Ramos (cell line): ENCODE data around the gene BICD2.
"Not testable (repeated sequence)": the region's sequence is repeated elsewhere in the genome, so short reads cannot be mapped to it uniquely, and the experiment has no call there.

Source experiments
- in situ Hi-C: fragments of 300-500 bp; cut with MboI; formaldehyde crosslinking; loops from one replicate; pipeline ENCODE4 v1.14.3; 2022; ENCODE audit warnings: low sequenced_read_pairs; ENCODE audit not compliant: unreplicated experiment

The BICD2 gene

DNA sequence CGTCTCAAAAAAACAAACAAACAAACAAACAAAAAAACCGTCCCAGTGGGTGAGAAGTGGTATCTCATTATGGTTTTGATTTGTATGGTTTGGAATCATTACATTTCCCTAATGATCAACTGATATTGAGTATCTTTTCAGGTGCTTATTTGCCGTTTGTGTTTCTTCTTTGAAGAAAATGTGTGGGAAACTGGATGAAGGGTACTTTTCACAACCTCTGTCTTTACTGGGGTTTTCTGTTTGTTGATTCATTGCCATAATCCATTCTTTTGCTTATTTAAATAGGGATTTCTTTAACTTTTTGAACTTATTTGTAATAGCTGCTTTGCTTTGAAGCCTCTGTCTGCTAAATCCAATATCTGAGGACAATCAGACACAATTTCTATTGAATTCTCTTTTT, 9.2 kb upstream of the BICD2 start:
- in situ Hi-C loops, result no loop called here

DNA sequence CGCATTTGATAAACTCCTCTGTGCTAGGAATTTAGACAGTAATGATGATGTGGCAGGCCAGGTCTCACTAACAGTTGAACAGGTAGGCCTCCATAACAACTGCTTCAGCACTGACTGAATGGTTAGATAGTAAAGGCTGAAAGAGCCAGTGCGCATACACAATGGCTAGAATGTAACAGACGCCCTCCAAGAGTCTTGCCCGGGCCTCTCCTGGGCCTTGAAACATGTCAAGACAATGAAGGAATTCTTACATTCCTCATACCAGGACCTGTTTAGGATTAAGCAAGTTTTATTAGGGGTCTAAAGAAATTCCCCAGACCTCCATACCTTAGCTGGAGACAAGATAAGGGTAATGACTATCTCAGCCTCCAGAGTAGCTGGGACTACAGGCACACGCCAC, 6.7 kb upstream of the BICD2 start:
- in situ Hi-C loops, result no loop called here

DNA sequence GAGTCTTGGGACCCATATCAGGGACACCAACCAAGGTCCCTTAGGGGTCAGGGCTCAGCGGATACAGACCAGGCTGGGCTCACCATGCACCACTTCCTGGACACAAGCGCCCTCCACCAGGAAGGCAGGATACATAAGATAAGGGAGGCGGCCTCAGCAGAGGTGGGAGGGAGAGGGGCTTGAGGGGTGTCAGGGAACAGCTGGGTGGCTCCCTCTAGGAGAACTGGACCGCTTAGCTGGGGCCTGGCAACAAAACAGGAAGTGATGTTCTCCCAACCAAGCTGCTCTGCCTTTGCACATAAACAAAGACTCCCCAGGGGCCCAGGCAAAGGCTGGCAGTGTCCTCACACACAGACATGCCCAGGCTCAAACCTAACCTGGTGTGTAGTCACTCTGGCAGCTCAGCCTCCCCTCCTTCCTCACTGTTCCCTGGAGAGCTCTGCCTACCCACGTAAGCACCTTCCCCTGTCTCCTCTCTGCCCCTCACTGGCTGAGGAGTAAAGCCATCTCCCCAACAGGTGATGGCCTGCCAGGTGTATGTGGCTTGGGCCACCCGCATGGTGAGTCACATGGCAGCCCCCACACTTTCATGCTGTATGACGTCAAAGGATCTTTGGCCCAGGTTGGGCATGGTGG, 5.8 kb upstream of the BICD2 start:
- in situ Hi-C loops, result no loop called here

DNA sequence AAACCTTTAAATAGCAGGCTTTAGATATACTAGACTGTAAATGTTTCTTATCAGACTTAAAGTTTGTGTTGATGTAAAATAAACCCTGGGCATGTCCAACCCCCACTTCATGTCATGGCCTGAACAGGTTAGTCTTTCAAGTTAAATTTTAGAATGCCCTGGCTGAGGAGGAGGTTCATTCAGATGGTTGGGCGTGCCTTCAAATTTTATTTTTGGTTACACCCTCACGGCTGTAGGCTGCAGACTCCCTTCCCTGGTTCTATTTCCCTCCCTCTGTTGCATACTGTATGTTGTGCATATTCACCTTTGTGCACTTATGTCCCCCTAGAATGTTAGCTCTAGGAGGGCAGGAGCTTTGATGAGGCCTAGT, 5.3 kb upstream of the BICD2 start:
- in situ Hi-C loops, result no loop called here

DNA sequence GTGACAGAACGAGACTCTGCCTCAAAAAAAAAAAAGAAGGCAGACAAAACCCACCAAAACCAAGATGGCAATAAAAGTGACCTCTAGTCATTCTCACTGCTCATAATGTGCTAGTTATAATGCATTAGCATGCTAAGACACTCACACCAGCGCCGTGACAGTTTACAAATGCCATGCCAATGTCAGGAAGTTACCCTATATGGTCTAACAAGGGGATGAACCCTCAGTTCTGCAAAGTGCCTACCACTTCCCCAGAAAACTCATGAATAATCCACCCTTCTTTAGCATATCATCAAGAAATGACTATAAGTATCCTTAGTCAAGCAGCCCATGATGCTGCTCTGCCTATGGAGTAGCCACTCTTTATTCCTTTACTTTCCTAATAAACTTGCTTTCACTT, 4.7 kb upstream of the BICD2 start:
- in situ Hi-C loops, result no loop called here

DNA sequence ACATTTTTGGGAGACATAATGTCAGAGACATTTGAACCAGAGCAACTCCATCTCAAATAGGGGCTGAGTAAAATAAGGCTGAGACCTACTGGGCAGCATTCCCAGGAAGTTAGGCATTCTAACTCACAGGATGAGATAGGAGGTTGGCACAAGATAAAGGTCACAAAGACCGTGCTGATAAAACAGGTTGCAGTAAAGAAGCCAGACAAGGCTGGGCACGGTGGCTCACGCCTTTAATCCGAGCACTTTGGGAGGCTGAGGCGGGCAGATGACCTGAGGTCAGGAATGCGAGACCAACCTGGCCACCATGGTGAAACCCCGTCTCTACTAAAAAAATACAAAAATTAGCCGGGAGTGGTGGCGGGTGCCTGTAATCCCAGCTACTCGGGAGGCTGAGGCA, 4.2 kb upstream of the BICD2 start:
- in situ Hi-C loops, result not testable (repeated sequence)

DNA sequence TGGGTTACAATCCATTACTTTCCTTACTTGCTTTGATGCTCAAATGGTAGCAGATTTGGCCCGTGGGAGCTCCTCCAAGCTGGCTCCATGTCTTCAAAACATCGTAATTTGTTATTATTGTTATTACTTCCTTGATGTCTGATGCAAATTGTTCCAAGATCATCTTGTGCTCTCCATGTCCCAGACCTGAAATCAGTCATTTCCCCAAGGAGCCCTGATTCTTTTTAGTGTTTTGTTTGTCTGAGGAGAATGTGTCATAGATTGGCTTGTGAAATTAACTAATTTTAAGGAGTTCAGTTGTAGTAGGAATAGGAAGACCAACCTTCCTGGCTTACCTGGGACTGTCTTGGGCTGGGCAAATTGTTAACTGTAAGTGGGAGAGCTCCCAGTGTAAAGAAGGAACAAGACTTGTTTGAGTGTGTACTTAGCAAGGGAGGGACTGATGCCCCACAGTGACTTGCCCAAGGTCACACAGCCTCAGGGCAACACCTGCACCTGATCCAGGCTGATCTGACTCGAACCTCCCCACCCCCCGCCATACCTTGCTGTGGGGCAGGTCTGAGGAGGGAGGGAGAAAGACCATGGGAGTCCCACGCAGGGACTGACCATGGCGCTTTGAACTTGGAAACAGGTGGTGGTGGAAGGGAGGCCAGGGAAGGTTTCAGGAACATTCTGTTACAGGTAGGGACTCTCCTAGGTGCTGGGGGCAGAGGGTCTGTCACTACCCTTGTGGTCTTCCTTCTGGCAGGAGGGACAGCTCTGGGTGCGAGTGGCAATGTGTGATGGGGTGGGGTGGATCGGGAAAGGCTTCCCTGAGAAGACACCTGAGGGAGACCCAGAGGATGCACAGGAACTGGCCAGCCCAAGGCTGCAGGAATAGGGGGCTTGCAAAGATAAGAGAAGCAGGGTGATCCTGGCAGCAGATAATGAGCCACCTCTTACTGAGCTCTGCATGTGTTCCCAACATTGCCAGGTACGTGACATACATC, 2.7 kb upstream of the BICD2 start:
- in situ Hi-C loops, result no loop called here

GRCh38 chr9:92764988-92765936, 629 bp upstream of the BICD2 start:
- in situ Hi-C loops, result no loop called here

GRCh38 chr9:92763721-92764380, 782 bp downstream of the BICD2 start:
- in situ Hi-C loops, result no loop called here

GRCh38 chr9:92762781-92763708, 1.6 kb downstream of the BICD2 start:
- in situ Hi-C loops, result no loop called here

DNA sequence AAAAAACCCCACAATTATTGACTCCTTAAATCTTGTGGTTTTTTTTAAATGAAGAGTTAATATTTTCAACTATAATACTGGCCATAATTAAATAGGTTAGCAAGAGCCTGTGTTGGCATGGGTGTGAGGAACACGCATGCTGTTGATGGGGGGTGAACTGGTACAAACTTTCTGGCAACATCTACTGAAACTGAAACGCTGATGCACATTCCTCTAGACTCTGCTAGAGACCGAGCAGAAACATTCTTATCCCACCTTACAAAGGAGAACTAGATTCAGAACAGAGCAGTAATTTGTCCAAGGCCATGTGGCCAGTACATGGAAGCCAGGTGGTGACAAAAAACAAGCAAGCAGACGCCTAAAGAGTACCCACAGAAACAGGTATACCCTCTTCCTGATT, 2.4 kb downstream of the BICD2 start:
- in situ Hi-C loops, result no loop called here

- in situ Hi-C loops, result no loop called here
Observed at GRCh38 chr9:92761686-92762085, 2.9 kb downstream of the BICD2 start.

- in situ Hi-C loops, result no loop called here
Observed at GRCh38 chr9:92760494-92760893, 4.1 kb downstream of the BICD2 start.

DNA sequence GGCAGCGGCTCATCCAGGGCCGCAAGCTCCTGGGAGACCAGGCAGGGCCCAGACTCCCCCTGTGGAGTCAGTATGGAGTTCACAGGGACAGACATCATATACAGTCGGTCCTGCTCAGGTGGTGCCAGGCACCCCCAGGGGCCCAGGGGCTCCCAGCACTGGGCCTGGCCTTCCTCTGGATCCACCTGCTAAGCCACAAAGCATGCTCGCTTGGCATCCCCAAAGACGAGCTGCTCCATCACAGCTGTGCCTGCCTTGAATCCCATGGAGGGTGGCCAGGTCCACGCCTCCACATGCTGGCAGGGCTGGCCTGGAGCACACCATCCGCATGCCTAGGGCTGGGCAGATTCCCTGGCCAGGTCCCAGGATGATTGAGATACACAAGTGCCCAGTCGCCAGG, 4.6 kb downstream of the BICD2 start:
- in situ Hi-C loops, result no loop called here

GRCh38 chr9:92759446-92759845, 5.2 kb downstream of the BICD2 start:
- in situ Hi-C loops, result no loop called here

GRCh38 chr9:92756792-92757191, 7.8 kb downstream of the BICD2 start:
- in situ Hi-C loops, result no loop called here

GRCh38 chr9:92754091-92754745, 10.4 kb downstream of the BICD2 start:
- in situ Hi-C loops, result no loop called here

- in situ Hi-C loops, result no loop called here
Observed at GRCh38 chr9:92752812-92753404, 11.7 kb downstream of the BICD2 start.
